Raji (cell line): Measurements from ENCODE around the gene ZNF775.

ENCODE experiments used
- POLR2A ChIP-seq: IDR thresholded peaks from 2 replicates; pipeline ENCODE4 v1.6.1; 2011; ENCODE audit warnings: low read depth, low read length, control low read depth; ENCODE audit not compliant: insufficient read depth

Gene ZNF775

GRCh38 chr7:150439967-150440366 is 60.8 kb downstream of the ZNF775 start:
- TF ChIP-seq POLR2A = no peak

GRCh38 chr7:150441524-150441923 is 62.4 kb downstream of the ZNF775 start:
- TF ChIP-seq POLR2A = no peak

- no peak for TF ChIP-seq POLR2A
Observed at GRCh38 chr7:150442811-150443210, 63.7 kb downstream of the ZNF775 start.

GRCh38 chr7:150443793-150444540 is 64.8 kb downstream of the ZNF775 start:
- TF ChIP-seq POLR2A = no peak

GRCh38 chr7:150444674-150445365 is 65.7 kb downstream of the ZNF775 start:
- no peak for TF ChIP-seq POLR2A

- TF ChIP-seq POLR2A = no peak
Observed at GRCh38 chr7:150446288-150446938, 67.3 kb downstream of the ZNF775 start.
